Prostate gland (tissue), 2 donors: Measurements from ENCODE around the gene CCDC61. TPM values are rescaled to one million over a fixed set of nuclear protein-coding genes. Genes with fewer than 3 reads are reported as not detected.

ENCODE experiments used
- DNase-seq: peaks from one replicate; pipeline ENCODE4 v3.0.0-alpha.2; 2019; ENCODE audit warnings: low spot score
- H3K27ac ChIP-seq, 2 donors: fragments of 200-600 bp; sonication (generic); 2 replicates each; pipeline ENCODE4 v1.5.1; 2017 to 2019
- H3K27me3 ChIP-seq: fragments of 200-600 bp; sonication (generic); replicated peaks from 2 replicates; pipeline ENCODE4 v1.5.1; 2019; ENCODE audit not compliant: insufficient read depth
- H3K36me3 ChIP-seq, 2 donors: fragments of 200-600 bp; sonication (generic); 1 replicate in 1 of 2; 2 replicates in 1 of 2; pipeline versions ENCODE4 v1.5.1 to v1.8.1; 2017 to 2019
- H3K4me1 ChIP-seq: fragments of 200-600 bp; sonication (generic); replicated peaks from 2 replicates; pipeline ENCODE4 v1.5.1; 2019
- H3K4me3 ChIP-seq, 2 donors: fragments of 200-600 bp; sonication (generic); 2 replicates each; pipeline ENCODE4 v1.5.1; 2017 to 2019
- H3K9me3 ChIP-seq: fragments of 200-600 bp; sonication (generic); 2 replicates; pipeline ENCODE4 v1.5.1; 2017
- POLR2A ChIP-seq: fragments of 450-650 bp; IDR thresholded peaks from one replicate; pipeline ENCODE4 v1.6.1; 2016; ENCODE audit warnings: antibody characterized with exemption, mild to moderate bottlenecking
- POLR2AphosphoS5 ChIP-seq: sonication (generic); formaldehyde crosslinking; IDR thresholded peaks from one replicate; pipeline ENCODE4 v1.6.1; 2017; ENCODE audit warnings: antibody characterized with exemption
- WGBS: methylation state at CpG from one replicate; pipeline ENCODE4 v1.1.5; 2018; 5-methylcytosine and 5-hydroxymethylcytosine counted together
- intact Hi-C: fragments of 100-400 bp; cut with DNase I; formaldehyde crosslinking; loops from one replicate; pipeline ENCODE4 v1.14.2; 2022
- total RNA-seq, 2 donors: library from RNA; depleted of rRNA; stranded (reverse); fragments of >200 nt; gene quantifications; one replicate each; pipeline ENCODE4 v1.1.0, GENCODE V29; 2016
- TF ChIP-seq, protein P1 (sequence below), 4 experiments: fragments of 200-600 bp in 2 of 4; fragments of 450-650 bp in 2 of 4; sonication (generic) in 2 of 4; IDR thresholded peaks; 1 replicate in 3 of 4; 2 replicates in 1 of 4; pipeline ENCODE4 v1.5.1; 2016 to 2019; ENCODE audit warnings: antibody characterized with exemption in 4 of 4, mild to moderate bottlenecking in 2 of 4, moderate library complexity in 2 of 4

Gene CCDC61
- total RNA-seq, 2 donors from 2014 or later: 22.9 to 23.7 TPM

GRCh38 chr19:46015687-46016425 lies 20.6 kb downstream of the CCDC61 start:
- DNase-seq: no peak
- Histone ChIP-seq H3K4me1 (peaks cover 10% of the 10 kb centered on the region), H3K9me3 (no peaks in the 10 kb centered on the region), H3K27me3 (no peaks in the 10 kb centered on the region), H3K4me3 (peak overlapping the region; percentile 34 to 50), H3K36me3 (no peaks in the 10 kb centered on the region), H3K27ac (no peak overlapping the region)
- intact Hi-C loops: loop anchor here (10.0 kb wide), 1 partner anchor 131 kb away; the partner anchor contains the start of gene IRF2BP1
- WGBS: 10% methylated on average over 22 of the region's 63 CpGs
- TF ChIP-seq POLR2A (no peak), POLR2AphosphoS5 (no peak)
- TF ChIP-seq, protein P1, sequence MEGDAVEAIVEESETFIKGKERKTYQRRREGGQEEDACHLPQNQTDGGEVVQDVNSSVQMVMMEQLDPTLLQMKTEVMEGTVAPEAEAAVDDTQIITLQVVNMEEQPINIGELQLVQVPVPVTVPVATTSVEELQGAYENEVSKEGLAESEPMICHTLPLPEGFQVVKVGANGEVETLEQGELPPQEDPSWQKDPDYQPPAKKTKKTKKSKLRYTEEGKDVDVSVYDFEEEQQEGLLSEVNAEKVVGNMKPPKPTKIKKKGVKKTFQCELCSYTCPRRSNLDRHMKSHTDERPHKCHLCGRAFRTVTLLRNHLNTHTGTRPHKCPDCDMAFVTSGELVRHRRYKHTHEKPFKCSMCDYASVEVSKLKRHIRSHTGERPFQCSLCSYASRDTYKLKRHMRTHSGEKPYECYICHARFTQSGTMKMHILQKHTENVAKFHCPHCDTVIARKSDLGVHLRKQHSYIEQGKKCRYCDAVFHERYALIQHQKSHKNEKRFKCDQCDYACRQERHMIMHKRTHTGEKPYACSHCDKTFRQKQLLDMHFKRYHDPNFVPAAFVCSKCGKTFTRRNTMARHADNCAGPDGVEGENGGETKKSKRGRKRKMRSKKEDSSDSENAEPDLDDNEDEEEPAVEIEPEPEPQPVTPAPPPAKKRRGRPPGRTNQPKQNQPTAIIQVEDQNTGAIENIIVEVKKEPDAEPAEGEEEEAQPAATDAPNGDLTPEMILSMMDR (IDR thresholded peaks at IDR 0.05): no peak

DNA sequence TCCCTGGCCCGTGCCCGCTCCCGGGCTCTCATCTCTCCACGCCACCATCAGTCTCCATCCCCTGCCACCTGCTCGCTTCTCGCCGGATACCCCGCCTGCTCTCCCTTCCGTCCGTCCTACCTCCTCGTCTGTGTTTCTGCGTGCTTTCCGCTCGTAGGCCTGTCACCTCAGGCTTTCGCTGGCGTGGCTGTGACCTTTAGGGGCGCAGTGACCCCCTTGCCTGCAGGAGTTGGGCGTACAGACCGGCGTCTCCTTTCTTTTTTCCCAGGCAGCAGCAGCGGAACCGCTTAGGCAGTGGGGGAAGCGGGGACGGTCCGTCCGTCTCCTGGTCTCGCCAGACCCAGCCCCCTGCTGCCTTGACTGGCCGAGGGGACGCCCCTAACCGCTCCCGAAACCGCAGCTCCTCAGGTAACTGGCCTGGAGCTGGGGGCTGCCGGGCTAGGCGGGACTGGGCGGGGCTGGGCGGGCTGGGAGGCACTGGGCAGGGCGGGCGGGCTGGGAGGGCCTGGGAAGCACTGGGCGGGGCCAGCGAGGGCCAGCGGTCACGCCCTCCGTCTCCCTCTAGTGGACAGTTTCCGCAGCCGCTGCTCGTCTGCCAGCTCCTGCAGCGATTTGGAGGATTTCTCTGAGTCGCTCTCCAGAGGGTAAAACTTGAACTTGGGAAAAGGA lies 21.3 kb downstream of the CCDC61 start:
- Histone ChIP-seq H3K27ac (no peak overlapping the region), H3K4me1 (peaks cover 10% of the 10 kb centered on the region), H3K4me3 (peak overlapping the region; percentile 34 to 50), H3K9me3 (no peaks in the 10 kb centered on the region), H3K36me3 (no peaks in the 10 kb centered on the region), H3K27me3 (no peaks in the 10 kb centered on the region)
- TF ChIP-seq, protein P1 (IDR thresholded peaks at IDR 0.05): peak; percentile 65 to 82 (median 74)
- TF ChIP-seq POLR2A: no peak
- TF ChIP-seq POLR2AphosphoS5: no peak
- intact Hi-C loops: loop anchor here (10.0 kb wide), 1 partner anchor 132 kb away; the partner anchor contains the start of gene IRF2BP1
- WGBS: 3% methylated on average over 34 of the region's 48 CpGs
- DNase-seq: peak; percentile 69

DNA sequence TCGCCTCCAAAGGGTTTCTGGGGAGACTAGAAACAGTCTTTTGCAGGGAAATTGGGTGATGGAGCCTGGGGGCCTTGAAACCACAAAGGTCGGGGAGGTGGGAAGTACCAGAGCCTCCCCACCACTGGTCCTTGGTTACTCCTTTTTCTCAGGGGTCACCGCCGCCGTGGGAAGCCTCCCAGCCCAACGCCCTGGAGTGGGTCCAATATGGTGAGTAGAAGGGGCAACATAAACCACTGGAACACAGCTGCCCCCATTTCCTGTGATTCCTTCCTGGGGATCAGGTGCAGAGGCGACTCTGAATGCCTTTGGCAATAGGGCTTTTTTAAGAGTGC lies 21.8 kb downstream of the CCDC61 start:
- Histone ChIP-seq H3K9me3 (no peaks in the 10 kb centered on the region), H3K4me3 (no peak overlapping the region), H3K27ac (no peak overlapping the region), H3K36me3 (no peaks in the 10 kb centered on the region), H3K4me1 (peaks cover 10% of the 10 kb centered on the region), H3K27me3 (no peaks in the 10 kb centered on the region)
- DNase-seq: no peak
- intact Hi-C loops: loop anchor here (10.0 kb wide), 1 partner anchor 132 kb away; the partner anchor contains the start of gene IRF2BP1
- WGBS: 59% methylated on average over 7 of the region's 7 CpGs
- TF ChIP-seq POLR2A: no peak
- TF ChIP-seq, protein P1 (IDR thresholded peaks at IDR 0.05): no peak
- TF ChIP-seq POLR2AphosphoS5: no peak

- Histone ChIP-seq H3K36me3 (no peaks in the 10 kb centered on the region), H3K9me3 (no peaks in the 10 kb centered on the region), H3K27ac (no peak overlapping the region), H3K4me1 (peaks cover 10% of the 10 kb centered on the region), H3K27me3 (no peaks in the 10 kb centered on the region), H3K4me3 (no peak overlapping the region)
- 94% methylated on average over 15 of the region's 15 CpGs for WGBS
- intact Hi-C loops: loop anchor here (10.0 kb wide), 1 partner anchor 133 kb away; the partner anchor contains the start of gene IRF2BP1
- no peak for DNase-seq
- no peak for TF ChIP-seq POLR2AphosphoS5
- no peak for TF ChIP-seq POLR2A
- TF ChIP-seq, protein P1 (IDR thresholded peaks at IDR 0.05): no peak
Measured at GRCh38 chr19:46017874-46018675, 22.8 kb downstream of the CCDC61 start.
